ENCODE data around the gene MAP3K12.

- TF ChIP-seq CTCF (IDR thresholded peaks at IDR 0.05), result no peak
- TF ChIP-seq POLR2A (IDR thresholded peaks at IDR 0.05), result no peak
- TF ChIP-seq POLR2AphosphoS5 (IDR thresholded peaks at IDR 0.05), result no peak
Observed at GRCh38 chr12:53518381-53518780, 19.1 kb upstream of the MAP3K12 start.
